ENCODE measurements around the gene SYT15. TPM values are rescaled to one million over a fixed set of nuclear protein-coding genes. Genes with fewer than 3 reads are reported as not detected.

Gene SYT15
- total RNA-seq, 1 experiment from 2014 or later, result 1.6 TPM

GRCh38 chr10:46536171-46536570 is 42.8 kb upstream of the SYT15 start:
- POLR2A ChIA-PET, result no interaction called here
- Histone ChIP-seq H3K27ac (ENCODE audit: low read depth, low read length) (no peak overlapping the region), H3K9me2 (ENCODE audit: insufficient read depth) (no peaks in the 10 kb centered on the region), H3K36me3 (ENCODE audit: control insufficient read depth in 1 of 2, insufficient read depth in 2 of 2, low read length in 2 of 2) (no peaks in the 10 kb centered on the region), H3K4me1 (ENCODE audit: control insufficient read depth in 1 of 2, insufficient read depth in 2 of 2, low read length in 2 of 2) (no peaks in the 10 kb centered on the region), H3K9ac (ENCODE audit: low read length) (no peak overlapping the region), H3K4me2 (ENCODE audit: low read length) (no peak overlapping the region), H3K4me3 (replicated peaks in 1 of 2; ENCODE audit: low read depth in 1 of 2, low read length in 2 of 2) (no peak overlapping the region), H2AFZ (ENCODE audit: low read depth, low read length, poor library complexity, severe bottlenecking) (no peak overlapping the region), H3K9me3 (ENCODE audit: control insufficient read depth in 1 of 2, insufficient read depth in 1 of 2, low read depth in 1 of 2, low read length in 2 of 2) (no peaks in the 10 kb centered on the region), H3K27me3 (ENCODE audit: insufficient read depth, low read length) (no peaks in the 10 kb centered on the region), H4K20me1 (ENCODE audit: insufficient read depth) (no peaks in the 10 kb centered on the region), H3K79me2 (ENCODE audit: insufficient read depth, low read length) (no peaks in the 10 kb centered on the region)
- intact Hi-C loops (cut with micrococcal nuclease), result no loop called here
- ATAC-seq (no peak), DNase-seq (ENCODE audit: low read depth, low spot score) (no peak)
- BruUV-seq (replicated peaks), result no TSS peak
- RAD21 ChIA-PET (ENCODE audit: low non-redundant PET in 1 of 2, low total read pairs in 2 of 2, uncharacterized antibody in 2 of 2, unreplicated experiment in 2 of 2), result no interaction called here
- CTCF ChIA-PET, result interaction anchor here (2.0 kb wide), 1 partner anchor 9 kb away, joined by 6 read pairs; no protein-coding TSS in a partner anchor
- no peak for TF ChIP-seq MAX (IDR thresholded peaks at IDR 0.05)
- no peak for TF ChIP-seq SRF (IDR thresholded peaks at IDR 0.05; ENCODE audit: low read depth)
- no peak for TF ChIP-seq FOSL1 (IDR thresholded peaks at IDR 0.05; ENCODE audit: low read depth)
- no peak for TF ChIP-seq CBX3 (IDR thresholded peaks at IDR 0.05; ENCODE audit: low read depth)
- TF ChIP-seq RAD21 (IDR thresholded peaks at IDR 0.05; ENCODE audit: low read depth), result no peak
- TF ChIP-seq SP1 (IDR thresholded peaks at IDR 0.05; ENCODE audit: low read depth), result no peak
- no peak for TF ChIP-seq ELF1 (IDR thresholded peaks at IDR 0.05; ENCODE audit: borderline replicate concordance, low read depth)
- no peak for TF ChIP-seq EGR1 (IDR thresholded peaks at IDR 0.05; ENCODE audit: low read depth)
- no peak for TF ChIP-seq POLR2A (IDR thresholded peaks at IDR 0.05; ENCODE audit: borderline replicate concordance, extremely low read depth, insufficient read depth, insufficient read length)
- TF ChIP-seq YY1 (IDR thresholded peaks at IDR 0.05; ENCODE audit: extremely low read depth, insufficient replicate concordance, low read depth, low read length), result no peak
- TF ChIP-seq ZFX (IDR thresholded peaks at IDR 0.05), result no peak
- TF ChIP-seq CEBPB (IDR thresholded peaks at IDR 0.05; ENCODE audit: low read depth), result no peak
- TF ChIP-seq REST (IDR thresholded peaks at IDR 0.05; ENCODE audit: low read depth), result no peak
- TF ChIP-seq EZH2 (IDR thresholded peaks at IDR 0.05), result no peak
- no peak for TF ChIP-seq JUND (IDR thresholded peaks at IDR 0.05)
- no peak for TF ChIP-seq CTCF (IDR thresholded peaks at IDR 0.05 in 2 of 3, conservative IDR thresholded peaks at IDR 0.05 in 1 of 3; ENCODE audit: borderline replicate concordance in 1 of 3, insufficient read depth in 1 of 3, low read depth in 2 of 3, low read length in 2 of 3)
- TF ChIP-seq ZBTB33 (IDR thresholded peaks at IDR 0.05; ENCODE audit: extremely low read depth, insufficient replicate concordance, low read length), result no peak
- TF ChIP-seq TCF7L2 (IDR thresholded peaks at IDR 0.05; ENCODE audit: borderline replicate concordance, extremely low read depth, insufficient read depth, insufficient read length), result no peak
- no peak for TF ChIP-seq SIN3A (IDR thresholded peaks at IDR 0.05; ENCODE audit: low read depth)

Measured in HCT116 (cell line).